GM18873 (cell line): ENCODE data around the gene FGFR4.

ENCODE experiments used
- ATAC-seq: cut with Tn5 transposase; IDR thresholded peaks from one replicate; pipeline ENCODE4 v1.9.1; 2021; ENCODE audit warnings: mild to moderate bottlenecking, moderate library complexity, moderate number of reproducible peaks; ENCODE audit not compliant: unreplicated experiment, low FRiP score

FGFR4 gene

GRCh38 chr5:177083357-177083756 is 3.4 kb upstream of the FGFR4 start:
- ATAC-seq: no peak

DNA sequence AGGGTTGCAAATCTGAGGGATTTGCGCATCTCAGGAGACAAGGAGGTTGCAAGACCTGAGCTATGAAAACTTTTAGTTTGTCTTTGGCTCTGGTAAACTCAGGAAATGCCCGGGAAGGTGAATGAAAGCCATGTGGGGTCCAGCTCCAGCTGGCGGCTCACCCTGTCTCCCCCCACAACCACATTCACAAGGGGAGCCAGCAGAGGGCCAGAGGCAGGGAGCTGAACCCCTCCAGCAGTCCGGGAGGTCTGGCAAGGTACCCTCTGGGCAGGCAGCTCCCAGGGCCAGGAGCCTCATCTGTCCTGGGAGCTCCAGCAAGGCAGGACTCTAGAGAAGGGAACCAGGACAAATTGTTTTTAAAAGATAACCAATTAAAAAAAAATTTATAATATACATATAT is 2.5 kb upstream of the FGFR4 start:
- ATAC-seq: no peak

- ATAC-seq: no peak
These were observed 596 bp upstream of the FGFR4 start for GRCh38 chr5:177085985-177086653.

DNA sequence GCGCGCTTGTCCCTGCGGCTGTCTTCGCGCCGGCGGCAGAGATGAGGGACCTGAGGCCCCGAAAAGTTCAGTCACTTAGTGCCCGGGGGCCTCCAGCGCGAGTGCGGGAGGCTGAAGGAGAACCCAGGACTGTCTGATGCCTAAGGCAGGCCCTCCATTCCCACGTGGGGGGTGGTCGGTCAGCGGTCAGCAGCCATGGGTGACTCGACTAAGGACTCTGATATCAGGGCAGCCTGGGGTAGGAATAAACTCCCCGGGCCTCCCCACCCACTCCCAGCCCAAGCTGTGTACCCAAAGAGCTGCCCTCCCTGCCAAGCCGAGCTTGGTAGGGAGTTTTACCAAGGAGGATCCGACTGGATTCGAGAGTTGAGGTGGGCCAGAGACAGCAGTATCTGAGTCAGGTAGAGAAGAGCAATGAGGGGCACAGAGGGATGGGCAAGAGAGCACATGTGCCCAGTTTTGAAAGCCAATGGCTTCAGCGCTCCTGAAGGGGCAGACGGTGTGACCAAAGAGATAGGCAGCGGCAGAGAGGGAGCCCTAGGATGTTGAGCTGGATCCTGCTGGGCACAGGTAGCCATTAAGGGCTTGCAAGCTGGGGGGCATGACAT is 787 bp downstream of the FGFR4 start:
- ATAC-seq: peak; percentile 8

GRCh38 chr5:177089127-177089526 is 2.4 kb downstream of the FGFR4 start:
- ATAC-seq: no peak

GRCh38 chr5:177089825-177090641 is 3.3 kb downstream of the FGFR4 start:
- ATAC-seq: no peak

- ATAC-seq: no peak
These were observed 4.1 kb downstream of the FGFR4 start for GRCh38 chr5:177090813-177091212.

GRCh38 chr5:177091232-177091631 is 4.5 kb downstream of the FGFR4 start:
- no peak for ATAC-seq

DNA sequence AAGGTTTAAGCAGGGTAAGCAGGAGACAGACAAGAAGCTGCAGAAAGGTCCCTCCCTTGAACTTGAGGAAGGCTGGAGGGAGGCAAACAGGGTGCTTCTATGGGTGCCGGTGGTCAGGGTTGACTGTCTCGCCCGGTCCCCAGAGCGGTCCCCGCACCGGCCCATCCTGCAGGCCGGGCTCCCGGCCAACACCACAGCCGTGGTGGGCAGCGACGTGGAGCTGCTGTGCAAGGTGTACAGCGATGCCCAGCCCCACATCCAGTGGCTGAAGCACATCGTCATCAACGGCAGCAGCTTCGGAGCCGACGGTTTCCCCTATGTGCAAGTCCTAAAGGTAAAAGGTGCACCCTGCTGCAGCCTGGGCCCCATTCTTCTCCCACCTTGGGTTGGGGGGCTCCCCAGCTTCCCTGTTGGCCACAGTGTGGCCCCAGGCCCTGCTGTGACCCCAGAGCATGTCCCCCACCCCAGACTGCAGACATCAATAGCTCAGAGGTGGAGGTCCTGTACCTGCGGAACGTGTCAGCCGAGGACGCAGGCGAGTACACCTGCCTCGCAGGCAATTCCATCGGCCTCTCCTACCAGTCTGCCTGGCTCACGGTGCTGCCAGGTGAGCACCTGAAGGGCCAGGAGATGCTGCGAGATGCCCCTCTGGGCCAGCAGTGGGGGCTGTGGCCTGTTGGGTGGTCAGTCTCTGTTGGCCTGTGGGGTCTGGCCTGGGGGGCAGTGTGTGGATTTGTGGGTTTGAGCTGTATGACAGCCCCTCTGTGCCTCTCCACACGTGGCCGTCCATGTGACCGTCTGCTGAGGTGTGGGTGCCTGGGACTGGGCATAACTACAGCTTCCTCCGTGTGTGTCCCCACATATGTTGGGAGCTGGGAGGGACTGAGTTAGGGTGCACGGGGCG is 5.7 kb downstream of the FGFR4 start:
- ATAC-seq: no peak

GRCh38 chr5:177093082-177093712 is 6.5 kb downstream of the FGFR4 start:
- ATAC-seq: no peak

DNA sequence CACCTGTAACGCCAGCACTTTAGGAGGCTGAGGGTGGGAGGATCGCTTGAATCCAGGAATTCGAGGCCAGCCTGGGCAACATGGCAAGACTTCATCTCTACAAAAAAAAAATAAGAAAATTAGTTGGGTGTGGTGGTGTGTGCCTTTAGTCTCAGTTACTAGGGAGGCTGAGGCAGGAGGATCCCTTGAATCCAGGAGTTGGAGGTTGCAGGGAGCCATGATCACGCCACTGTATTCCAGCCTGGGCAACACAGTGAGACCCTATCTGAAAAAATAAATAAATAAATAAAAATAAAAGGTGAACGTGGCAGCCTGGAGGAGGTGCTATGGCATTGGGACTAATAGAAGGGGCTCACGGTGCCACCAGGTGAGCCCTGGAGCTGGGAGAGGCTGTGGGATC is 7.1 kb downstream of the FGFR4 start:
- no peak for ATAC-seq

- no peak for ATAC-seq
These were observed 7.7 kb downstream of the FGFR4 start for GRCh38 chr5:177094224-177095087.

GRCh38 chr5:177095088-177095669 is 8.5 kb downstream of the FGFR4 start:
- no peak for ATAC-seq

GRCh38 chr5:177096162-177097015 is 9.7 kb downstream of the FGFR4 start:
- ATAC-seq: no peak

GRCh38 chr5:177097016-177097985 is 10.6 kb downstream of the FGFR4 start:
- no peak for ATAC-seq

DNA sequence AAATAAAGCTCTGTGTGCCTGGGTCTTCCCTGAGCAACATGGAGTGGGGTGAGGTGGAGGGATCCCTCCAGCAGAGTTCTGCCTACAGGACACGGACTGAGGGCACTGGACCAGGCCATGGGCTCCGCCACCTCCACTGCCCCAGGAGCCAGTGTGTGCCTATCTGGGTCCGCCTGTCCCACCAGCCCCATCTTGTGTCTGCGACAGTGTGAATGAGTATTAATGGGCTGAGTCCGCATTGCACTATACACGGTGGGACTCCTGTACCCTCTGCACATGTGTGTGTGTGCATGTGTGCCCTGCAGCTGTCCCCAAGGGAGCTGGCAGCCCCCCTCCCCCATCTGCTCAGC is 11.4 kb downstream of the FGFR4 start:
- no peak for ATAC-seq
